GM13976 (cell line): ENCODE data around the gene MRGPRE.

Source experiments
- DNase-seq: peaks from one replicate; pipeline ENCODE4 v3.0.0; 2012; ENCODE audit warnings: low spot score
- in situ Hi-C: fragments of 300-500 bp; cut with MboI; formaldehyde crosslinking; loops from one replicate; pipeline ENCODE4 v1.12.0; 2022; ENCODE audit warnings: low sequenced_read_pairs, mixed read lengths, inconsistent platforms; ENCODE audit not compliant: unreplicated experiment
- TF ChIP-seq, protein P1 (sequence below): IDR thresholded peaks from 2 replicates; pipeline ENCODE4 v1.5.1; 2012; ENCODE audit warnings: borderline replicate concordance, mild to moderate bottlenecking; ENCODE audit not compliant: insufficient read depth; ENCODE audit errors: extremely low read depth, missing control alignments, control extremely low read depth

The MRGPRE gene

DNA sequence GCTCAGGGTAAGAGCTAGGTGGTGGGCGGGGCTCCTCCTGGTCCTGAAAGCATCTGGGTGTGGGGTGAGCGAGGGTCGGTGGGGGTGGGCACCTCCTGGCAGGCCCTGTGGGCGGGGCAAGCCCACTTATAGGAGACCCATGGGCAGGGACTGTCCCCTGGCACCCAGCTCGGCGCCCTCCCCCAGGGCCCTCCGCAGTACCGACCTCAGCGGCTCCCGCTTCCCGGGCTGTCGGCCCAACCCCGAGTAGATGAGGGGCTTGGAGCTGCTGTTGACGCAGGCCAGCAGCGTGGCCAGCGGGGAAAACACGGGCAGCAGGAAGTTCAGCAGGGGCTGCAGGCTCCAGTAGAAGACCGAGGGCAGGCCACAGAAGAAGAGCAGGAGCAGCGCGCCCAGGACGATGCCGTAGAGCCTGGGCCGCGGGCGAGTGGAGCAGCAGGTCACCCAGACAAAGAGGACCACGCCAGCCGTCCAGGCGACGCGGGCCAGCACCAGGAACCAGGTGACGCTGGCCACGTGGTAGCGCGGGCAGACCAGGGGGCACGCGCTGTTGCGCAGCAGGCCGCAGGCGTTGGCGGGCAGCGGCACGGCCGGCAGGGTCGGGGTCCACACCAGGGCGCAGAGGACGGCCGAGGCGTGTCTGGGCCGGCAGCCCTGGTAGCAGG lies 14.3 kb downstream of the MRGPRE start:
- DNase-seq, result no peak
- in situ Hi-C loops, result no loop called here
- TF ChIP-seq, protein P1, sequence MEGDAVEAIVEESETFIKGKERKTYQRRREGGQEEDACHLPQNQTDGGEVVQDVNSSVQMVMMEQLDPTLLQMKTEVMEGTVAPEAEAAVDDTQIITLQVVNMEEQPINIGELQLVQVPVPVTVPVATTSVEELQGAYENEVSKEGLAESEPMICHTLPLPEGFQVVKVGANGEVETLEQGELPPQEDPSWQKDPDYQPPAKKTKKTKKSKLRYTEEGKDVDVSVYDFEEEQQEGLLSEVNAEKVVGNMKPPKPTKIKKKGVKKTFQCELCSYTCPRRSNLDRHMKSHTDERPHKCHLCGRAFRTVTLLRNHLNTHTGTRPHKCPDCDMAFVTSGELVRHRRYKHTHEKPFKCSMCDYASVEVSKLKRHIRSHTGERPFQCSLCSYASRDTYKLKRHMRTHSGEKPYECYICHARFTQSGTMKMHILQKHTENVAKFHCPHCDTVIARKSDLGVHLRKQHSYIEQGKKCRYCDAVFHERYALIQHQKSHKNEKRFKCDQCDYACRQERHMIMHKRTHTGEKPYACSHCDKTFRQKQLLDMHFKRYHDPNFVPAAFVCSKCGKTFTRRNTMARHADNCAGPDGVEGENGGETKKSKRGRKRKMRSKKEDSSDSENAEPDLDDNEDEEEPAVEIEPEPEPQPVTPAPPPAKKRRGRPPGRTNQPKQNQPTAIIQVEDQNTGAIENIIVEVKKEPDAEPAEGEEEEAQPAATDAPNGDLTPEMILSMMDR, result no peak

- in situ Hi-C loops, result no loop called here
- TF ChIP-seq, protein P1, result no peak
- no peak for DNase-seq
Measured at GRCh38 chr11:3216027-3216525, 16.1 kb downstream of the MRGPRE start.

DNA sequence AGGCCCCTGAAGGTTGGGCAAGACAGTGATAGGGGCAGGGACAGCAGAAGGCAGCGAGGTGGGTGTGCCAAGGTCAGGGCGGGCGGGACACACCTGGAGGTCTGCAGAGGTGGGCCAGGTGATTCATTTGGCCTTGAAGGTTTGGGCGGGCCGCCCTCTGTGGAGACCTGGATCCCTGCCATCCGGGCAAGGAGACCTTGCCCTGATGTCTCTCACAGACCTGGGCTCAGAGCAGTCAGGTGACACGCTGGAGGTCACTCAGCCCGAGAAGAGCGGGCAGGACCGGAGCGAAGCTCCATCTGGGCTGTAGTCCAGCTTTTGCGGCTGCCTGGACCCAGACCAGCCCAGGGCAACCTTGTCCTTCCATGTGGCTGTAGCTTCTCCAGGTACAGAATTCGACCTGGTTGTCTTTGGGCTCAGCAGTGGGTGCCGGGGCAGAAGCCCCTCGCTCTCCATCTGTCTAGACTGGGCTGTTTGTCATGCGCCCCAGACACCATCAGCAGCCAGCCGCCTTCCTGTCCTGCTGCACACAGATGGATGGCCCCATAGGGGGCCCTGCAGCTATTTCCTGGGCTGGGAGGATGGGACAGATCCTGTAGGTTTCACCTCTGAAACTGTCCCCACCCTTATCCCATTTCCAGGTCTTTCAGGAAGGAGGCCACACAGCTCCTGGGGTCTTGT lies 16.7 kb downstream of the MRGPRE start:
- DNase-seq, result no peak
- TF ChIP-seq, protein P1, result no peak
- in situ Hi-C loops, result no loop called here

GRCh38 chr11:3214420-3214699 lies 17.9 kb downstream of the MRGPRE start:
- in situ Hi-C loops, result no loop called here
- no peak for DNase-seq
- TF ChIP-seq, protein P1, result no peak

GRCh38 chr11:3213659-3214419 lies 18.4 kb downstream of the MRGPRE start:
- no peak for DNase-seq
- TF ChIP-seq, protein P1, result no peak
- in situ Hi-C loops, result no loop called here

GRCh38 chr11:3208272-3208671 lies 23.9 kb downstream of the MRGPRE start:
- DNase-seq, result no peak
- in situ Hi-C loops, result no loop called here
- TF ChIP-seq, protein P1, result no peak
